Neutrophil (primary cell): ENCODE measurements around the gene LRRC23.
"Not testable (repeated sequence)": the region's sequence is repeated elsewhere in the genome, so short reads cannot be mapped to it uniquely, and the experiment has no call there.

Experiments used
- H3K27ac ChIP-seq: fragments of 200-600 bp; sonication (generic); 2 replicates; pipeline ENCODE4 v1.5.1; 2016; ENCODE audit warnings: mild to moderate bottlenecking, moderate library complexity
- H3K27me3 ChIP-seq: fragments of 200-600 bp; sonication (generic); 2 replicates; pipeline ENCODE4 v1.6.0; 2016; ENCODE audit warnings: mild to moderate bottlenecking
- H3K36me3 ChIP-seq: fragments of 200-600 bp; sonication (generic); 2 replicates; pipeline ENCODE4 v1.5.1; 2017
- H3K4me1 ChIP-seq, 2 experiments: fragments of 200-600 bp in 1 of 2; sonication (generic) in 1 of 2; 1 replicate in 1 of 2; 2 replicates in 1 of 2; pipeline versions ENCODE4 v1.5.1 to v1.6.1; 2013 to 2016; ENCODE audit warnings: low read depth in 1 of 2, low read length in 1 of 2, mild to moderate bottlenecking in 1 of 2, moderate library complexity in 1 of 2; ENCODE audit not compliant: control insufficient read depth in 1 of 2, insufficient read depth in 1 of 2
- H3K4me3 ChIP-seq, 2 experiments: fragments of 200-600 bp in 1 of 2; sonication (generic) in 1 of 2; 1 replicate in 1 of 2; 2 replicates in 1 of 2; pipeline ENCODE4 v1.5.1; 2013 to 2016; ENCODE audit warnings: low read depth in 1 of 2, low read length in 1 of 2, mild to moderate bottlenecking in 1 of 2, moderate library complexity in 1 of 2
- H3K9me3 ChIP-seq: fragments of 200-600 bp; sonication (generic); 2 replicates; pipeline ENCODE4 v1.5.1; 2016
- TF ChIP-seq, protein P1 (sequence below): fragments of 200-600 bp; sonication (generic); IDR thresholded peaks from 2 replicates; pipeline ENCODE4 v1.5.1; 2016; ENCODE audit warnings: antibody characterized with exemption

Gene LRRC23

DNA sequence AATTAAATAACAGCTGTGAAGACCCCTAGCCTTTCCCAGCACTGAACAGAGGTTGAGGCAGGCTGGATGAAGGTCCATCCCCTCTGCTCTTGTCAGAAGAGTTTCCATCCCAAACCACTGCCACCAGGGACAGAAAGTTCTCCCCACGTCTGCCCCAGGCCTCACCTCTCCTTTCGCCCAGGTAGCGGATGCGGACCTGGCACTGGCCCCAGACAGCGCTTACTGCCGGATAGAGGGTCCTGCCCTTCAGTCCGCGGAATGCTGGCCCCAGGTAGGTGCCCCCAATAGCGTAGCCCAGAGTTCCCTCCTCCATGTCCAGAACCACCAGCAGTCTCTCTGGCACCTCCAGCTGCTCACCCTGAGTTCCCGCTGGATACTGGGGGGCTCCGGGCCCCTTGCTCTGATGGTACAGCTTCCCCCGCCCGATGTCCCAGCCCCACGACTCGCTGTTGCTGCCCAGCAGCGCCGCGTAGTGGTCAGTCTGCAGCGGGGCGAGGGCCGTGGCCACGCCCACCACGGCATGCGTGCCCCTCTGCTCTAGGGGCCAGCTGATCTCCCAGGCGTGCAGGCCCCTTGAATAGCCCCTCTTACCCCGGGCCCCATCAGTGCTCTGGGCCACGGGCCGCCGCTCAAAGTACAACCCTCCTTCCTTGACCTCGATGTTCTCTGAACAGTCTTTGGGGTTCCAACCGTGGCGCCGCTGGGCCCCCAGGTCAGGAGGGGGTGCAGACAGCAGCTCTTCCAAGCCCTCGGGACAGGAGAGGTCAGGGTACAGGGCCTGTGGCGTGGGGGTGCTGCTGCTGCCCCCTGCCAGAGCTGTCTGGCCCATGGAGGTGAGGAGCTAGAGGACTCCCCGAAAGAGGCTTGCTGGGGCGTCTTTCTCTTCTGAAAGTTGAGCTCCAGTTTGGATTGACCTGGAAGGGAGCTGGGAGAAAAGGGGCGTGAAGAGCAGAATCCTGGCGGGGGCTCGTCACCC, 32.3 kb upstream of the LRRC23 start:
- Histone ChIP-seq H3K27me3 (no peaks in the 10 kb centered on the region), H3K4me3 (peak overlapping the region; percentile 82 to 95), H3K27ac (peak overlapping the region; percentile 86), H3K36me3 (peaks cover 21% of the 10 kb centered on the region), H3K4me1 (peaks cover 60 to 70% of the 10 kb centered on the region in 2 experiments), H3K9me3 (no peaks in the 10 kb centered on the region)
- TF ChIP-seq, protein P1, sequence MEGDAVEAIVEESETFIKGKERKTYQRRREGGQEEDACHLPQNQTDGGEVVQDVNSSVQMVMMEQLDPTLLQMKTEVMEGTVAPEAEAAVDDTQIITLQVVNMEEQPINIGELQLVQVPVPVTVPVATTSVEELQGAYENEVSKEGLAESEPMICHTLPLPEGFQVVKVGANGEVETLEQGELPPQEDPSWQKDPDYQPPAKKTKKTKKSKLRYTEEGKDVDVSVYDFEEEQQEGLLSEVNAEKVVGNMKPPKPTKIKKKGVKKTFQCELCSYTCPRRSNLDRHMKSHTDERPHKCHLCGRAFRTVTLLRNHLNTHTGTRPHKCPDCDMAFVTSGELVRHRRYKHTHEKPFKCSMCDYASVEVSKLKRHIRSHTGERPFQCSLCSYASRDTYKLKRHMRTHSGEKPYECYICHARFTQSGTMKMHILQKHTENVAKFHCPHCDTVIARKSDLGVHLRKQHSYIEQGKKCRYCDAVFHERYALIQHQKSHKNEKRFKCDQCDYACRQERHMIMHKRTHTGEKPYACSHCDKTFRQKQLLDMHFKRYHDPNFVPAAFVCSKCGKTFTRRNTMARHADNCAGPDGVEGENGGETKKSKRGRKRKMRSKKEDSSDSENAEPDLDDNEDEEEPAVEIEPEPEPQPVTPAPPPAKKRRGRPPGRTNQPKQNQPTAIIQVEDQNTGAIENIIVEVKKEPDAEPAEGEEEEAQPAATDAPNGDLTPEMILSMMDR, result peak; percentile 99

DNA sequence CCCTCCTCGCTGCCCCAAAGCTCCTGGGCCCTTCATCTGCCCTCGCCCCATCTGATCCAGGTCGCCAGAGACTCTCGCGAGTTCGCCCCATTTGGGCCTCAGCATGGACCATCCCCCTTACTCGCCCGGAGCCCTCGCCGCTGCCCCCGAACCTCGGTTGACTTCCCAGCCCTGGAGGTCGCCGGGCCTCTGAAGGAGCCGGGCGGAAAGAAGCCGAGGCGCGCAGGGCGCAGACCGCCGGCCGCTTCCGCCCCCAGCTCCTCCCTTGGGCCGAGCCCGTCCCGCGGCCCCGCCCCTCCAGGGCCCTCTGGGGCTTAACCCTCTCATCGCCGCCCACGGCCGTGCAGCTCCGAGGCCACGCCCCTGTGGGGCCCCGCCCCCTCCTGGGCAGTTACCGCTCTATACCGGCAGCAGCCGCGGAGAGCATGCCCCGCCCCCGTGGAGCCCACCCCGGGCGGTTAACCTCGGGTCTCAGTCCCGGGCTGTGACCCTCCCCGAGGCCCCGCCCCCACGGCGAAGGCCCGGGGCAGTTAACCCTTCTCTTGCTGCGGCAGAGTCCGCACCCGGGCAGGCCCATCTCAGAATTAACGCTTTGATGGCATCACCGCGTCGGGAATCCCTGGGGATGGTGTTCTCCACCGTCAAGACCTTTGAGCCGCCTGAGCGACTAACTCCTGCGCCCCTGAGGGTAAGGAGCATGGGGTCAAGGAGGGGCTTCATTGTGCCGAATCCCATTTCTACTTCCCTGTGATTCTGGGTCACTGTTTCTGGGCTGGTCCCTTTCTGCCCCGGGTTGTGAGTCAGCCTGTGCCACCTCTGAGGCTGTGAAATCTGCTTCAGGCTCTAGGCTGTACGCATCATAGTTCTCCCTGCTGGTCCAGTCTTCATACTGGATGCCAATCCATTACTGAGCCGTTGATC, 31.3 kb upstream of the LRRC23 start, which contains the start of gene SPSB2:
Gene SPSB2, minus strand, starts transcription at position 210 of the 921 bp plus-strand sequence. CDS start 402 bp downstream, outside the sequence.
- H3K9me3 ChIP-seq, result no peaks in the 10 kb centered on the region
- peaks cover 53 to 64% of the 10 kb centered on the region in 2 experiments for H3K4me1 ChIP-seq
- TF ChIP-seq, protein P1, result peak; percentile 58
- H3K27me3 ChIP-seq, result no peaks in the 10 kb centered on the region
- peaks cover 21% of the 10 kb centered on the region for H3K36me3 ChIP-seq
- H3K4me3 ChIP-seq, result peak within 1 kb of the TSS; percentile 82 to 95
- H3K27ac ChIP-seq, result peak within 1 kb of the TSS; percentile 86

DNA sequence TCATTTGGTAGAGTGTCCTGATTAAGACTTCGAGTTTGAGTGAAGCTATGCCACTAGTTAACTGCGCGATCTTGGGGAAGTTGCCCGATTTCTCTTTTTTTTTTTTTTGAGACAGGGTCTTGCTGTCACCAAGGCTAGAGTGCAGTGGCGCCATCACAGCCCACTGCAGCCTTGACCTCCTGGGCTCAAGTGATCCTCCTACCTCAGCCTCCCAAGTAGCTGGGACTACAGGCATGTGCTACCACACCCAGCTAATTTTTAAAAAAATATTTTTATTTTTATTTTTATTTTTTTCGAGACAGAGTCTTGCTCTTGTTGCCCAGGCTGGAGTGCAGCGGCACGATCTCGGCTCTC, 30.6 kb upstream of the LRRC23 start:
- H3K4me3 ChIP-seq, result peak overlapping the region; percentile 82 to 95
- peak overlapping the region; percentile 86 for H3K27ac ChIP-seq
- H3K36me3 ChIP-seq, result peaks cover 21% of the 10 kb centered on the region
- not testable (repeated sequence) for H3K27me3 ChIP-seq, H3K9me3 ChIP-seq
- peaks cover 46 to 58% of the 10 kb centered on the region in 2 experiments for H3K4me1 ChIP-seq

DNA sequence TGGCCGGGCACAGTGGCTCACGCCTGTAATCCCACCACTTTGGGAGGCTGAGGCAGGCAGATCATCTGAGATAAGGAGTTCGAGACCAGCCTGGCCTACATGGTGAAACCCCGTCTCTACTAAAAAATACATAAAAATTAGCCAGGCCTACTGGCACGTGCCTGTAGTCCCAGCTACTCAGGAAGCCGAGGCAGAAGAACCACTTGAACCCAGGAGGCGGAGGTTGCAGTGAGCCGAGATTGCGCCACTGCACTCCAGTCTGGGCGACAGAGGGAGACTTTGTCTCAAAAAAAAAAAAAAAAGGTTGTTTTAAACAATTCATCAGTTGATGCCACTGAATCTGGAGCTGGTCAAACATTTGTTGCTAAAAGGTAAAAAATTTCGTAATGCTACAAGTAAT, 24.8 kb upstream of the LRRC23 start:
- not testable (repeated sequence) for H3K27me3 ChIP-seq, H3K4me3 ChIP-seq, H3K9me3 ChIP-seq
- H3K4me1 ChIP-seq, result peaks cover 5 to 13% of the 10 kb centered on the region in 2 experiments
- peaks cover 22% of the 10 kb centered on the region for H3K36me3 ChIP-seq
- H3K27ac ChIP-seq, result peak overlapping the region; percentile 29

DNA sequence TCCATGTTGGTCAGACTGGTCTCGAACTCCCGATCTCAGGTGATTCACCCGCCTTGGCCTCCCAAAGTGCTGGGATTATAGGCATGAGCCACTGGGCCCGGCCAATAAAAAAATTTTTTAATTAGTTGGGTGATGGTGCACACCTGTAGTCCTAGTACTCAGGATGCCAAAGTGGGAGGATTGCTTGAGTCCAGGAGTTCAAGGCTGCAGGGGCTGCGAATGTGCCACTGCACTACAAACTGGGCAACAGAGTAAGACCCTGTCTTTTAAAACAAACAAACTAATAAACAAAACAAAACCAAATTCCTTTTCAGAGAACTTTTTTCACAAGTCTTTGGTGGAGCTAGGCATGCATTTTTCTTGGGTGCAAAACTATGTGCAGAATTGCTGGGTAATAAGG, 21.4 kb upstream of the LRRC23 start:
- no peak overlapping the region for H3K27ac ChIP-seq
- peaks cover 23% of the 10 kb centered on the region for H3K36me3 ChIP-seq
- H3K4me1 ChIP-seq, result peaks cover 19 to 30% of the 10 kb centered on the region in 2 experiments
- TF ChIP-seq, protein P1, result no peak
- H3K9me3 ChIP-seq, result no peaks in the 10 kb centered on the region
- H3K27me3 ChIP-seq, result no peaks in the 10 kb centered on the region
- no peak overlapping the region for H3K4me3 ChIP-seq

DNA sequence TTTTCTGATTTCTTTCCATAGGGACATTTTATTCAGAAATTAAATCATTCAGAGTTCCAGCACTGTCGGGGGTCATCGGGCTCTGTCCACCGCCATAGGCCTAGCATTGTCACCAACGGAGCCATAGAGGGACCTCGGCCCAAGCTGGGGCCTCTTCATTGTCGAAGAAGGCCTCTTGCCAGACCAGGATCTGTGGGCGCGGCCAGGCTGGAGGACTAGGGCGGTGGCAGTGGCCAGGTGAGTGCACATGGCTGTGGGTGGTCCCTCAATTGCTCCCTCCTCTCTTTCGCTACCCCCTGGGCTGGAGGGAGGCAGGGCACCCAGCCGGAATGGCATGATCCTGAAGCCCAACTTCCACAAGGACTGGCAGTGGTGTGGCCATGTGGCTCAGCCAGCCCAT, 20.9 kb upstream of the LRRC23 start:
- no peak overlapping the region for H3K27ac ChIP-seq
- H3K36me3 ChIP-seq, result peaks cover 23% of the 10 kb centered on the region
- H3K4me3 ChIP-seq, result no peak overlapping the region
- no peaks in the 10 kb centered on the region for H3K27me3 ChIP-seq
- no peaks in the 10 kb centered on the region for H3K9me3 ChIP-seq
- H3K4me1 ChIP-seq, result peaks cover 19 to 30% of the 10 kb centered on the region in 2 experiments
- TF ChIP-seq, protein P1, result no peak
